ENCODE results near the gene MTMR10. TPM values are rescaled to one million over a fixed set of nuclear protein-coding genes. Genes with fewer than 3 reads are reported as not detected.

The MTMR10 gene
- total RNA-seq, 1 donor from 2014 or later, result 30.0 TPM

DNA sequence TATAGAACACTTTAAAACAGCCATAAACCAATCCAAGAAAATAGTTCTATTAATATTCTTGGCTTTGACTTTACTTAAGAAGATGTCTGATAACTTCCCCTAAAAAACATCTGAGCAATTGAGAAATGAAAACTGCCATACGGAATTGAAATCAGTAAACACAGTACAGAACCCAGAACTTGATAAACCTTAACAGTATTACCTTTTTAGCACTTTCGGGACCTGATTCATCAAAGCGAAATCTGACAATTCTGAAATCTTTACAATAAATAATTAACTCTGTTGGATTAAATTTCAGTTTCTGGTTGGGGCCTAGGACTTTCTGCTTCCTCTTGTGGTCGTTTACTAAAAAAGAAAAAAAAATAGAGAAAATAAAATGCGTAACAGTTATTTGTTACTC is 17.3 kb downstream of the MTMR10 start:
- intact Hi-C loops (cut with DNase I), result no loop called here
- DNase-seq (no peak), ATAC-seq (ENCODE audit: poor library complexity) (no peak)

DNA sequence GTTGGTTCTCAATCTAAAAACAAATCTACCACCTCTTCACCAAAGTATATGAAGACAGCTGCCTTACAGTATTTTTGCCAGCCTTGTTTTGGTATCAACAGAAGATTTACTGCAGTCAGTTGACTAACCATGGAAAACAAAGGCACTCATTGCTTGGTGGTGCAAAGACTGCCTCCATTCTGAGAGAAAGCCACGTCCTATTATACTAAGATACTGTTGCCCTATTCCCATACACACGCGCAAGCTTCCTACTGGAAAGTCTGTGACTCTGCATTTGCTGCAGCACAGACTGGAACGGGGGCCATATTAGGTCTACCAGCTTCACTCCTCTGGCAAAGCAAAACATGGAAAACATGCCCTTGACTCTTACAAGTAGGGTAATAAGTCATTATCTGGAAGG is 18.0 kb downstream of the MTMR10 start:
- intact Hi-C loops (cut with DNase I), result no loop called here

DNA sequence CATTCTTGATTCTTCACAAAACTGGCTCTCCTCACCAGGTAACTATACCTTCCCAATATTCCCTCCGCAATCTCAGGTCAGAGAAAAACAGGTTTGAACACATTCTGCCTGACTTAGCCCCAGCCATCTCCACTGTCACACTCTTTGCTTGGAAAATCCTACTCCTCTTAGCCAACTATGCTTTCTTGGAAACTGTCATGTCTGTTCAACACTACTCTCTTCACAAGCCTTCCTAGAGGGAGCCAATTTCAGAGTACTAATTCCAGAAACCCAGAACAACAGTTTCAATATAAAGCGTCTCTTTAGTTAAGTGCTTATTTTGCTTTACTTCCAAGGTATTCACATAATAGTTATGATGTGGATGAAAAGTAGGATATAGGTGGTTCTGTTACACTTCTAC is 21.7 kb downstream of the MTMR10 start:
- ATAC-seq (ENCODE audit: poor library complexity) (no peak), DNase-seq (no peak)
- intact Hi-C loops (cut with DNase I), result no loop called here

More for the DNA sequence above, 18.0 kb downstream of the MTMR10 start:
- DNase-seq (no peak), ATAC-seq (ENCODE audit: poor library complexity) (no peak)

DNA sequence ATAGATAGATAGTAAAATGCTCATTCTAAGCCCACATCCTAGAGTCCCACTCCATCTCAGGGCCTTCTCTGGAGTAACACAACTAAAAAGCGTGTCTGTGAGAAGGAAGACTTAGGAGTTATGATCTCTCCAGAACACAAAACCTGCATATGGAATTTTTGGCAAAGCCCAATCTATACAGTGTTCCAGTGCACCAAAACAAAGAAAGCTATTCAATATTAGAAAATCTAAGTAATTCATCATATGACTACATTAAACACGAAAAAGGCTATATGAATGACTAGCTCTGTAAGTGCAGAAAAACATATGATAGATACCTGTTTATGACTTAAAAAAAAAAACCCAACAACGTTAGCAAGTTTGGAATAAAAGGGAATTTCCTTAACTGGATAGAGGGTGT is 27.7 kb downstream of the MTMR10 start:
- intact Hi-C loops (cut with DNase I), result no loop called here
- DNase-seq (no peak), ATAC-seq (ENCODE audit: poor library complexity) (no peak)

DNA sequence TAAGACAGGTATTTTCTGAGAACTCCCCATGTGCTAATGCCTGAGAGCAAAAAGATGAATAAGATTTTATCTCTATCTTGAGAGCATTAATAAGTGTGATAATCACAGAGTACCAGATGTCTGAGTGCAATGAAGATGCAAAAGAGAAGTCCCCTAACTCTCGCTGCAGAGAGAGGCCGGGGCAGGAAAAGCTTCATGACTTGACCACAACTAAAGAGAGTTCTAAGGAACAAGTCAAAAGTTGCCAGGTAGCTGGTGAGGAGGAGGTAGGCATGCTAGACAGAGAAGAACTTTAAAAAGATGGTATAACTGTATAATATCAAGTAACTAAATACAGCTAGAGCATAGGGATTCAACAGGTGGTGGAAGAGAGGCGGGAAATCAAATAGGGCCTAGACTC is 28.8 kb downstream of the MTMR10 start:
- DNase-seq (no peak), ATAC-seq (ENCODE audit: poor library complexity) (no peak)
- intact Hi-C loops (cut with DNase I), result no loop called here

DNA sequence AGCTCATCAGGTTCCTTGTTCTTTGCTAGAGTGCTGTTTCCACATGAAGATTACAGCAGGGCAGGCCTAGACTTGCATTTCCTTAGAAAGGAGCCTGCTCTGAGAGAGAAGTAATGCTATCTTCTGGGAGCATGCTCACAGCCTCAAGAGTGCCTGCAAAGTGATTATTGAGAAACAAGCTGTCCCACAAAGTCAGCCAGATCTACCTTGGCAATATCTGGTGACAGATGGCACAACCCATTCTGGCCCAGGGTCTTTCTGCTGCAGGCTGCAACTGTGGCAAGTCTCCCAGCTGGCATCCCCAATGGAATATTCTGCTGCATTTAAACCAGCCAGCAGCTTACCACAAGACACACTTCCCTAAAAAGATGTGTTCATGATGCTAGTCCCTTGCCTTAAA is 29.3 kb downstream of the MTMR10 start:
- no peak for DNase-seq
- ATAC-seq (ENCODE audit: poor library complexity), result peak; percentile 66
- intact Hi-C loops (cut with DNase I), result no loop called here

DNA sequence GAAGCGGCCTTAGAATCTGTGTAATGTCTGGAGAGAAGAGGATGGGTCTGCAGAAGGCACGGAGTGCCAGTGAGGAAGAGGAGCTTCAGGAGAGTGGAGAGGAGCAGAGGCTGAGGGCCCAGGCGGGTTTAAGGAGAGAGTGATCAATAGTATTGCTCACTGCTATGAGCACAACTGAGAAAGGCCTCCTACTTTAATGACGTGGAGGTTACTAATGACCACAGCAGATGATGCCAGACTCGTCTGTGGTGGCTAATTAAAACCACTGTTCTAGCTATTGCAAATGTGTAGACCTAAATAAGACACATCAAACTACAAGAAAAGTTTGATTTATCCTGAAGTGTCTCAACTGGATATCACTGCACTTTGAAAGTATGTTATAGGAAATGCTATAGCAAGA is 33.2 kb downstream of the MTMR10 start:
- no peak for DNase-seq
- no peak for ATAC-seq (ENCODE audit: poor library complexity)
- intact Hi-C loops (cut with DNase I), result no loop called here

DNA sequence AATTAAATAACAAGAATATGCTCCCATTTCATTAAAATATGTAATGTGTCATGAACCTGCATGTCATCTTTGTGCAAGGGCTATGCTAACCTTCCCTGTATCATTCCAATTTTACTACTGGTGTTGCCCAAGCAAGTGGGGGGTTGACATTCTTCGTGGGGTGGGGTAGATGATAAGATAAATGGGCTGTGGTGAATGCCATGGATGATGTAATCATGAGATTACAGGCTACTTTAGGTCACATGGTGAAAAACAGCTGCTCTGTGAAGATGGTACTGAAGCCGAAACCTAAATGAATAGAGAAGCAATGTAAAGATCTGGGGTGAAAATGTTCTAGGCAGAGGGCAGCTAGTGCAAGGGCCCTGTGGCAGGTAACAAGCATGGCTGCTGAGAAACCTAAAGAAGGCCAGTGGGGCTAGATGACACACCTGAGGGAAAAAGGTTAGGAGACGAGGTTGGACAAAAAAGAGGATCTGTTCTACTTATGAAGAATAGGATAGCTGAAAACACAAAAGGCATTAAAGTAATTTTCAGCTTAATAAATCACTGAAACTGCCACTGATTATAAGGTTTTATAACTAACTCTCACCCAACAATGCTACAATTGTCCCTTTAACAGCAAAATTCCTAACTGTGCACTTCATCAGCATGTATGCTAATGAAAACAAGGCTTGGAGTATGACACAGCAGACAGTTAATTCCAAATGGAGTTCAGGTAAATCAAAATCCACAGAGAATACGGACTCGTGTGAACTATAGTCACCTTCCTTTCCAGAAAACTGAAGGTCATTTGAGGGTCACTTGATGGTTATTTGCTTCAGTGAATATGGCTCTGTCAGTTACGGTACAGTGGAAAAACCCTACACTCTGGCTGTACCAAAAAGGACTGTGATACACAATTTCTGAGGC is 35.0 kb downstream of the MTMR10 start:
- intact Hi-C loops (cut with DNase I), result no loop called here
- DNase-seq, result no peak
- no peak for ATAC-seq (ENCODE audit: poor library complexity)

DNA sequence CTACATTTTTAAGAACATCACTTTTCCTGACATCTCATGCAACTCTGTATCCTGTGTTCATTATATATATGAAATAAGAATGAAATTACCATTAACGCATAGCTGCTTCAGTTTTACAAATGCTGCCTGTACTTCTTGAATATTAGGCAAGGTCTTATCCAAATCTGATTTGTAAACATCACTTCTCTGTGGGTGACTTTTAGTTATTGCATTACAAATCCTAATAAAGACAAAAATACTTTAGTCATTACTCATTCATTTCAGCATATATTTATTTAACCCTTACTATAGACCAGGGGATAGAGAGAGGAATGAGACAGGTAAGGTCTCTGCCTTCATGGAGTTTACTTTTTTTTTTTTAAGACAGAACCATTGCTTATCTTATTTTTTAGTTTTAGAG is 36.8 kb downstream of the MTMR10 start:
- ATAC-seq (ENCODE audit: poor library complexity) (no peak), DNase-seq (no peak)
- intact Hi-C loops (cut with DNase I), result no loop called here

DNA sequence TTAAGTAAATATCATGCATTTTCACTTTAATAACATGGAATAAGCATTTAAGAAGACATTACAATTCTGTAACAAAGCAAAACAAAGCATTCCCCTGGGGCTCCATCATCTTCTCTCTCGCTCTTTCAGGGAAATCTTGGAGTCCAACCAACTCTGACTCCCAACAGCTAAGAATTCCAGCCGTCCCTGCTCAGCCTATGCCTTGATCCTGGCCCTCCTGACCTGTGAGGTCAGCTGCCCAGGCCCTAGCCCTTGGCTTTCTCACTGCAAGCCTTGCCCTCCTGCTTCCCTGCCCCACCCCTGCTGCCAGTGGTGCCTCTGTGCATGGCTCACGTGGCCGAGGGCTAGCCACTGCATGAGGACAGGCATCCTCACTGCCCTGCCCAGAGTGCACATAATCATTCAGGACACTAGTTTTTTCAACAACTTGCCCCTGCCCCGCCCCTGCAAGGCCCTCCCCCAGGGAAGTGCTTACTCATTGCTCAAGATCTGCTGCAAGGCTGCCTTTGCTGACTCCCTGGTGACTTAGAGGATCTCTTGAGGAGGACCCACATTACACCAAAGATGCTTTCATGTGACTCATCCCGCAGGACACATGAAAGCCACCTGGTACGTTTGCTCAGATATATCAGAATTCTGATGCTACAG is 37.6 kb downstream of the MTMR10 start:
- intact Hi-C loops (cut with DNase I), result no loop called here
- peak; percentile 49 for DNase-seq

DNA sequence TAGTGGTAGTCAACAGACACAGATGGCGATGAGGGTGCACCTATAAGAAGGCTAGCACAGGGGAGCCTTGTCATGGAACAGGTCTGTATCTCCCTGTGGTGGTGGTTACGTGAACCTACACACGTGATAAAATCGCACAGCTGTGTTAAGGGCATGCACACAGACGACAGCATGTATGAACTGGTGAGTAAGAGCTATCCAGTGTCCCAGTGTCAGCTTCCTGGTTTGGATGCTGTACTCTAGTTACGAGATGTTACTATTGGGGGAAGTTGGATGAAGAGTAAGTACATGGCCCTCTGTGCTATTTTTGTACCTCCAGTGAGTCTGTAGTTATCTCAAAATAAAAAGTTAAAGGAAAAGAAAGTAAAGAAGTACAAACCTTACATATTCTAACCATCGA is 38.2 kb downstream of the MTMR10 start:
- intact Hi-C loops (cut with DNase I), result no loop called here

More for the DNA sequence above, 37.6 kb downstream of the MTMR10 start:
- ATAC-seq (ENCODE audit: poor library complexity), result peak; percentile 53

DNA sequence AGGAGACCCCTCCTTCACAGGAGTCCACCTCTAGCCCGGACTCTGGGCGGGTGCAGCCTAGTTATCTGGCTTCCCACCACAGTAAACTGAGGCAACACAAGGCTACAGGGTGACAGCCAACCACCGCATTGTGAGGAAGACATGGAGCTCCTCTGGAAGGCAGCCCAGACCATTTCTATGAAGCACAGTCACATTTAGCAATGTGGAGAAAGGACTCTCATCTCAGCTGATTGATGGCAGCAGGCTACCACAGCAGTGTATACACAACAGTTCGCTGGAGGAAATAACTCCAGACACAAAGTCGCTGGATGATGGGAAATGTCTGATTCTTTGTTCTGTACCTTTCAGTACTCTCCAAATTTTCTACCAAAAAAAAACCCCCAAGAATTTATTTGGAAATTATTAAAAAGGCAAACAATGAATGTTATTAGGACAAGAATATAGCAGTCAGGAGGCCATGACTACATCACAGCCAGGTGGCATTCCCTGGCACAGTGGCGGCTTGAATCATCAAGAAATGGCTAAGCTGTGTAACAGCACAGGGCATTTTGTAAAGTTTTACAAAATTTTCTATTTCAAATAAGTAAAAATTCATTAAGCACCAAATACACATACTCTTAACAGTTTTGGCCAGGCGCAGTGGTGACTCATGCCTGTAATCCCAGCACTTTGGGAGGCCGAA is 47.6 kb downstream of the MTMR10 start:
- intact Hi-C loops (cut with DNase I), result no loop called here
- ATAC-seq (ENCODE audit: poor library complexity), result no peak

More for the DNA sequence above, 38.2 kb downstream of the MTMR10 start:
- DNase-seq (no peak), ATAC-seq (ENCODE audit: poor library complexity) (peak; percentile 76)

DNA sequence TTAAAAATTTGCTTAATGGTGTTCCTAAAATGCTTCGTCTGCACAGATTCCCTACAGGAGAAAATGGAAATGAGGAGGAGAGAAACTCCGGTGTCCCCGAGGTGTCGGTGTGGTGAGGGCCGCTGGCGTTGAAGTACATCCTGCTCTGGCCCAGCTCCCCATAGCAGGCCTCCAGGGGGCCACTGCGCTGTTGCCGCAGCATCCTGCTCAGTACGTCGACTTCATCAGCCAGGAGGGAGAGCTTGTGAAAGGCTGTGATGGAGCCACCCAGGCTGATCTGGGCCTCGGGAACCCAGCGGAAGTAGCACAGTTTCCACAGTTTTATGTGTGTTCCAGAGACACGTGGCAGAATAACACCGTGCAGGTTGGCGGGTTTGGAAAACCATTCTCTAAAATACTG is 49.9 kb downstream of the MTMR10 start:
- intact Hi-C loops (cut with DNase I), result no loop called here
- no peak for ATAC-seq (ENCODE audit: poor library complexity)
- DNase-seq, result no peak

More for the DNA sequence above, 47.6 kb downstream of the MTMR10 start:
- no peak for DNase-seq

DNA sequence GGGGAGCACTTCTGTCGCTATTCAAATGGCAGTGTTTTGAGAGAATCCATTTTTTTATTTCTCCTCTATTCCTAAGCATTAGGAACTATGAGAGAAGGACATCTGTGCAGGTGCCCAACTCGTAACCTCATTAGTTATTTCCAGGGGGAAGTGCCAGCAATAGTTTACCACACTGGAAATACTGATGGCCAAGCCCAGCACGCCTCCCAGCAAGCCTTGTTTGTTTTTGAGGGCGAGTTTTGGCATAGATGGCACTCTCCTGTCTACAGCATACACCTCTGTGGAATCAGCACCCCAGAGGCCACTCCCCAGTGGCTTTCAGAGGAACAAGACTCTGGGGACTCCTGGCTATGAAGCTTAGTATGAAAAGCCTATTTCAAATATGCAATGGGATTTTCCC is 51.1 kb downstream of the MTMR10 start:
- ATAC-seq (ENCODE audit: poor library complexity) (no peak), DNase-seq (no peak)
- intact Hi-C loops (cut with DNase I), result no loop called here

DNA sequence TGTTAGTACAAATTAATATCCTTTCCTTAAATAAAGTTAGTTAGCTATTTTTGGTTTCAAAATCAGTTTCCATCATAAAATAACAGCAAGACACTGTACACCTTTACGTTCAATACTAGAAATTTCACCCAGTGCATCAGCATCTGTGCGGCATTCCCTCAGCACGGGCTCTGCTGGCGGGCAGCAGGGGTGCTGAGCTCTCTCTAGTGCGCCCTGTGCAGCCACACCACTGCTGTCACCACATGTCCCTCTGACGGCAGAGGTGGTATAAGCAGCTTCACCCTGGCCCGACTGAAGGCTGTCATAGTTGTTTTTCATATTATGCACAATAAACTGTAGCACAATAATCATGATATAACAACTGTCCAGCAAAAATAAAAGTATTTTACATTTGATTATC is 52.3 kb downstream of the MTMR10 start:
- intact Hi-C loops (cut with DNase I), result no loop called here
- no peak for ATAC-seq (ENCODE audit: poor library complexity)

DNA sequence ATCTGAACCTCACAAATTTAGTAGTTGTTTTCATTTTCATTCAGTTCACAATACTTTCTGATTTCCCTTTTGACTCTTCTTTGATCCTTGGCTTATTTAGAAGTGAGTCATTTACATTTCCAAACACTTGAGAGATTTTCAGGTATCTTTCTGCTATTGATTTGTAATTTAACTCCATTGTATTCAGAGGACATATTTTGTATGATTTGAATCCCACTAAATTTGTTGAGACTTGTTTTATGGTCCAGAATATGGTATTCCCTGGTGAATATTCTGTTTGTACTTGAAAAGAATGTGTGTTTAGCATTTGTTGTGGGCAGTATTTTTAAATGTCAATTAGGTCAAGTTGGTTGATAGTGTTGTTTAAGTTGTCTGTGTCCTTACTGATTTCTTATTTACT is 58.1 kb downstream of the MTMR10 start:
- intact Hi-C loops (cut with DNase I), result no loop called here
- no peak for ATAC-seq (ENCODE audit: poor library complexity)
- no peak for DNase-seq

More for the DNA sequence above, 52.3 kb downstream of the MTMR10 start:
- no peak for DNase-seq

DNA sequence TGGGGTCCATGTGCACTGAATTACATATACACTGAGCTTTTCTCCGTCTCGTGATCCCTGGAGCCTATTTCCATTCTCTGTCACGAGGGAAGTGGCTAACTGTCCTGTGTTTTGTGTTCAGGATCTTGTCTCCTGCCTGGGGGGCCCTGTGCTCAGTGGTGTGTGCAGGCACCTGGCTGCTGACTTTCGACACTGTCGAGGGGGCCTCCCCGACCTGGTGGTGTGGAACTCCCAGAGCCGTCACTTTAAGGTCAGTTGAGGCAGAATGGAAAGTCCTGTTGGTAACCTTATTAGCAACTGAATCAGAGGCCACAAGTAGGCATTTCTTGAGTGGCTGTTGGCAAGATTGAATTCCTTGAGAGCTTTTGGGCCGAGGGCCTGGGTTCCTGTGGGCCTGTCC is 61.0 kb downstream of the MTMR10 start:
- DNase-seq (no peak), ATAC-seq (ENCODE audit: poor library complexity) (no peak)
- intact Hi-C loops (cut with DNase I), result no loop called here

DNA sequence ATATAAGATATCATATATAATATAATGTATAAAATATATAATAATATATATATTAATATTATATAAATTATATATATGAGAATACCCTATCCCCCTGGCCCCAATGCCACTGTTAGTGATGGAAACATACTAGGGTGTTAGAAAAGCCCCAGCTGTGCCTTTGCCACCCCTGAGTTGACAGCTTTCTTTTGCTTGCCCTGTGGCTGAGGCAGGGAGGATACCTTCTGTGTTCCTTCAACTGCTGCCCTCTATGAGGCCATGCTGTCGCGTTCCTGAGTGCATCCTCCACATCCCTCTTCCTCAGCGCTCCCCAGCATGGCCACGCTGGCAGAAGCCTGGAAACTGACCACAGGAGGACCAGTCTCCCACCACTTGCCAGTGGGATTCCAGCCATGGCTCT is 61.4 kb downstream of the MTMR10 start:
- no peak for ATAC-seq (ENCODE audit: poor library complexity)
- intact Hi-C loops (cut with DNase I), result no loop called here
- no peak for DNase-seq

DNA sequence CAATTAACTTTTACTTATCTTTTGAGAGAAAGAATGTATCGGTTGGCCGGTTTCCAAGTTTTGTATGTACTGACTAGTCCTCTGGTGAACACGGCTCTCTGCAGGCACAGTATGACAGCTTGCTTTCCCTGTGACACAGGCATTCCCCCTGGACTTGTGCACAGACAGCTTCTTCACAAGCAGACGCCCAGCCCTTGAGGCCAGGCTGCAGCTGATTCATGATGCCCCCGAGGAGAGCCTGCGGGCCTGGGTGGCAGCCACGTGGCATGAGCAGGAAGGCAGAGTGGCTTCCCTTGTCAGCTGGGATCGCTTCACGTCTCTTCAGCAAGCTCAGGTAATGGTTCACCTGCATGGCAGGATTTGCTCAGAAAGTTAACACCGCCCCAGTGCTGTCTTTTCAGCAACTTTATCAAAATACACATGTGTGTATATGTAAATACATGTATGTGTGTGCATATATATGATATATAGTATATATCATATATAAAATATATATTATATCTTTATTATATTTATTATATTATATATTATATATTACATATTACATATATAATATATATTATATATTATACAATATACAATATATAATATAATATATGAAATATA is 62.3 kb downstream of the MTMR10 start:
- no peak for DNase-seq
- no peak for ATAC-seq (ENCODE audit: poor library complexity)
- intact Hi-C loops (cut with DNase I), result no loop called here
